Spinal cord (tissue), 10 donors: ENCODE data around the gene ROM1. TPM values are rescaled to one million over a fixed set of nuclear protein-coding genes. Genes with fewer than 3 reads are reported as not detected.

ENCODE experiments used
- DNase-seq, 6 donors: peaks; one replicate each; pipeline versions ENCODE4 v3.0.0 to v3.0.0-alpha.2; 2013 to 2015; ENCODE audit warnings: low spot score in 6 of 6, low read depth in 4 of 6
- H3K27ac ChIP-seq: one replicate; pipeline ENCODE4 v1.5.1; 2013; ENCODE audit warnings: low read depth, low read length, control low read depth
- H3K27me3 ChIP-seq: one replicate; pipeline ENCODE4 v1.6.1; 2013; ENCODE audit warnings: low read length; ENCODE audit not compliant: control insufficient read depth, insufficient read depth
- H3K36me3 ChIP-seq: one replicate; pipeline ENCODE4 v1.6.1; 2013; ENCODE audit warnings: low read length; ENCODE audit not compliant: control insufficient read depth, insufficient read depth
- H3K4me1 ChIP-seq: one replicate; pipeline ENCODE4 v1.6.1; 2013; ENCODE audit warnings: low read length; ENCODE audit not compliant: control insufficient read depth, insufficient read depth
- H3K4me3 ChIP-seq: one replicate; pipeline ENCODE4 v1.5.1; 2013; ENCODE audit warnings: low read depth, low read length, control low read depth
- H3K9me3 ChIP-seq: one replicate; pipeline ENCODE4 v1.6.1; 2013; ENCODE audit warnings: low read length; ENCODE audit not compliant: control insufficient read depth, insufficient read depth
- WGBS: methylation state at CpG from one replicate; pipeline ENCODE4 v1.1.5; 2013; ENCODE audit warnings: missing lambda C conversion rate; ENCODE audit not compliant: insufficient coverage; 5-methylcytosine and 5-hydroxymethylcytosine counted together
- polyA plus RNA-seq, 2 donors: library from polyadenylated mRNA; unstranded; fragments of 120-200 nt; gene quantifications; one replicate each; pipeline ENCODE4 v1.2.1, GENCODE V29; 2013; ENCODE audit not compliant: insufficient read length in 2 of 2
- small RNA-seq: library from RNA; depleted of rRNA; stranded (forward); fragments of <200 nt; gene quantifications from one replicate; pipeline ENCODE3, GENCODE V24; 2014; ENCODE audit warnings: low replicate concordance
- total RNA-seq, 2 donors: library from RNA; depleted of rRNA in 1 of 2; stranded (reverse); fragments of 120-200 nt in 1 of 2; fragments of >200 nt in 1 of 2; gene quantifications; one replicate each; pipeline versions ENCODE4 v1.2.3 to v1.2.4, GENCODE V29; 2013 to 2014
- donor health status: healthy.

Gene ROM1
- total and polyA plus RNA-seq, 4 donors, result 4.8 to 11.9 (median 9.9) TPM

DNA sequence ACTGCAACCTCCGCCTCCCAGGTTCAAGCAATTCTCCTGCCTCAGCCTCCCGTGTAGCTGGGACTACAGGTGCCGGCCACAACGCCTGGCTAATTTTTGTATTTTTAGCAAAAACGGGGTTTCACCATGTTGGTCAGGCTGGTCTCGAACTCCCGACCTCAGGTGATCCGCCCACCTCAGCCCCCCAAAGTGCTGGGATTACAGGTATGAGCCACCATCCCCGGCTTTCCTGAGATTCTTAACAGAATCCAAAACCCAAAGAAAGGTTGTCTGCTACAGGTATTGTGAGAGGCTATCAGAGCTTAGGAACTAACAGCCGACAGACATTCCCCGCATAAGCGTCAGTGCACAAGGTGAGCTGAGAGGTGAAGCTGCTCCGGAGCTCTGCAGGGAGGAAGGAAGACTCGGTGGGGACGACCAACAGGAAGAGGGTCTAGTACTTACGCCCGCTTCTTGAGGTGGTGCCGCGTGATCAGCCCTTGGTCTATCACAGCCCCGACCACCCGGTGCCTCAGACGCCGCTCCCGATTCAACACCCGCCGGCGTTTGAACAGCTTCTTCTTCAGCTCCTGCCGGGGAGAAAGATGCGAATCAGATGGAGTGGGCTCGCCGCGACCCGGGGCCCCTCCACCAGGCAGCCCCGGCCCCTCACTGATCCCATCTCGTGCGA is 51.5 kb downstream of the ROM1 start:
- 3% methylated on average over 35 of the region's 36 CpGs for WGBS
- H3K4me1 ChIP-seq, result peaks cover 35% of the 10 kb centered on the region

More for the DNA sequence above, 51.5 kb downstream of the ROM1 start:
- Histone ChIP-seq H3K27ac (peak overlapping the region; percentile 98), H3K27me3 (no peaks in the 10 kb centered on the region), H3K9me3 (no peaks in the 10 kb centered on the region), H3K4me3 (peak overlapping the region; percentile 99), H3K36me3 (peaks cover 29% of the 10 kb centered on the region)
- peak in 2 of 6 donors; percentile 41 to 91 for DNase-seq

Small RNA genes lying within 50 kb of the gene (small RNA-seq; reads per million reads assigned to genes)
- gene AP001458.1, result not detected
- gene MIR6747, result 0.06 reads per million

Other genes starting within 250 kb of the ROM1 start
- gene SCGB1A1, start 194.2 kb upstream of the ROM1 start, total RNA-seq, result not detected
- under 1 TPM in 1 of 2 donors, not detected in 1; 0.69 TPM for gene SCGB1A1, start 194.2 kb upstream of the ROM1 start, polyA plus RNA-seq
- gene AHNAK, start 66.5 kb upstream of the ROM1 start, total RNA-seq, result 100 to 1,000 TPM; 247 to 463 TPM
- 10 to 100 TPM; 60.2 to 84.0 TPM for gene AHNAK, start 66.5 kb upstream of the ROM1 start, polyA plus RNA-seq
- 1,000 to 10,000 TPM in 1 of 2 donors, 100 to 1,000 TPM in 1; 887 to 2,089 TPM for gene EEF1G, start 39.4 kb upstream of the ROM1 start, total RNA-seq
- gene EEF1G, start 39.4 kb upstream of the ROM1 start, polyA plus RNA-seq, result 1,000 to 10,000 TPM; 1,849 to 2,100 TPM
- gene TUT1, start 21.7 kb upstream of the ROM1 start, total RNA-seq, result 1 to 10 TPM; 4.3 to 9.0 TPM
- 10 to 100 TPM; 18.4 to 22.1 TPM for gene TUT1, start 21.7 kb upstream of the ROM1 start, polyA plus RNA-seq
- 10 to 100 TPM; 72.9 to 88.0 TPM for gene MTA2, start 11.4 kb upstream of the ROM1 start, total RNA-seq
- gene MTA2, start 11.4 kb upstream of the ROM1 start, polyA plus RNA-seq, result 10 to 100 TPM; 82.1 to 91.6 TPM
- 10 to 100 TPM; 10.5 to 30.2 TPM for gene EML3, start 482 bp upstream of the ROM1 start, total RNA-seq
- 10 to 100 TPM; 30.3 to 46.3 TPM for gene EML3, start 482 bp upstream of the ROM1 start, polyA plus RNA-seq
- 10 to 100 TPM; 26.6 to 40.5 TPM for gene B3GAT3, start 8.7 kb downstream of the ROM1 start, total RNA-seq
- gene B3GAT3, start 8.7 kb downstream of the ROM1 start, polyA plus RNA-seq, result 10 to 100 TPM; 54.2 to 70.5 TPM
- gene GANAB, start 33.4 kb downstream of the ROM1 start, total RNA-seq, result 100 to 1,000 TPM; 119 to 161 TPM
- gene GANAB, start 33.4 kb downstream of the ROM1 start, polyA plus RNA-seq, result 100 to 1,000 TPM; 169 to 195 TPM
- 10 to 100 TPM; 12.0 to 14.3 TPM for gene INTS5, start 40.0 kb downstream of the ROM1 start, total RNA-seq
- gene INTS5, start 40.0 kb downstream of the ROM1 start, polyA plus RNA-seq, result 10 to 100 TPM; 15.5 to 17.9 TPM
- gene C11orf98, start 52.0 kb downstream of the ROM1 start, total RNA-seq, result 10 to 100 TPM; 21.4 to 66.0 TPM
- 10 to 100 TPM; 61.9 to 63.5 TPM for gene C11orf98, start 52.0 kb downstream of the ROM1 start, polyA plus RNA-seq
- 10 to 100 TPM in 1 of 2 donors, 1 to 10 TPM in 1; 6.0 to 13.7 TPM for gene CSKMT, start 52.1 kb downstream of the ROM1 start, total RNA-seq
- gene CSKMT, start 52.1 kb downstream of the ROM1 start, polyA plus RNA-seq, result 1 to 10 TPM; 8.1 to 9.6 TPM
- gene UQCC3, start 58.4 kb downstream of the ROM1 start, total RNA-seq, result 10 to 100 TPM in 1 of 2 donors, 1 to 10 TPM in 1; 5.4 to 15.2 TPM
- 10 to 100 TPM; 13.7 to 14.3 TPM for gene UQCC3, start 58.4 kb downstream of the ROM1 start, polyA plus RNA-seq
- 1 to 10 TPM; 2.9 to 6.1 TPM for gene LBHD1, start 59.0 kb downstream of the ROM1 start, total RNA-seq
- gene LBHD1, start 59.0 kb downstream of the ROM1 start, polyA plus RNA-seq, result 10 to 100 TPM in 1 of 2 donors, 1 to 10 TPM in 1; 7.5 to 10.2 TPM
- 10 to 100 TPM; 32.0 to 89.6 TPM for gene UBXN1, start 65.8 kb downstream of the ROM1 start, total RNA-seq
- gene UBXN1, start 65.8 kb downstream of the ROM1 start, polyA plus RNA-seq, result 100 to 1,000 TPM; 141 to 148 TPM
- gene LRRN4CL, start 76.3 kb downstream of the ROM1 start, total RNA-seq, result 10 to 100 TPM in 1 of 2 donors, 1 to 10 TPM in 1; 3.2 to 15.0 TPM
- gene LRRN4CL, start 76.3 kb downstream of the ROM1 start, polyA plus RNA-seq, result 1 to 10 TPM in 1 of 2 donors, under 1 TPM in 1; 0.40 to 3.2 TPM
- 100 to 1,000 TPM; 147 to 179 TPM for gene BSCL2, start 94.2 kb downstream of the ROM1 start, total RNA-seq
- gene BSCL2, start 94.2 kb downstream of the ROM1 start, polyA plus RNA-seq, result 100 to 1,000 TPM; 224 to 261 TPM
- 10 to 100 TPM; 25.6 to 54.8 TPM for gene GNG3, start 94.4 kb downstream of the ROM1 start, total RNA-seq
- gene GNG3, start 94.4 kb downstream of the ROM1 start, polyA plus RNA-seq, result 100 to 1,000 TPM; 288 to 295 TPM
- gene HNRNPUL2, start 114.2 kb downstream of the ROM1 start, total RNA-seq, result 10 to 100 TPM; 15.3 to 32.6 TPM
- 10 to 100 TPM; 62.8 to 69.3 TPM for gene HNRNPUL2, start 114.2 kb downstream of the ROM1 start, polyA plus RNA-seq
- 10 to 100 TPM; 30.7 to 40.9 TPM for gene TTC9C, start 115.2 kb downstream of the ROM1 start, total RNA-seq
- gene TTC9C, start 115.2 kb downstream of the ROM1 start, polyA plus RNA-seq, result 10 to 100 TPM; 34.8 to 47.5 TPM
- gene ZBTB3, start 140.9 kb downstream of the ROM1 start, total RNA-seq, result 10 to 100 TPM; 11.7 to 15.3 TPM
- gene ZBTB3, start 140.9 kb downstream of the ROM1 start, polyA plus RNA-seq, result 10 to 100 TPM in 1 of 2 donors, 1 to 10 TPM in 1; 6.8 to 11.6 TPM
- gene POLR2G, start 148.3 kb downstream of the ROM1 start, total RNA-seq, result 100 to 1,000 TPM in 1 of 2 donors, 10 to 100 TPM in 1; 80.1 to 178 TPM
- 100 to 1,000 TPM; 145 to 152 TPM for gene POLR2G, start 148.3 kb downstream of the ROM1 start, polyA plus RNA-seq
- 10 to 100 TPM; 14.4 to 29.5 TPM for gene TAF6L, start 158.1 kb downstream of the ROM1 start, total RNA-seq
- gene TAF6L, start 158.1 kb downstream of the ROM1 start, polyA plus RNA-seq, result 10 to 100 TPM; 27.1 to 37.6 TPM
- gene TMEM179B, start 174.1 kb downstream of the ROM1 start, total RNA-seq, result 10 to 100 TPM; 22.7 to 57.9 TPM
- 10 to 100 TPM; 44.0 to 57.2 TPM for gene TMEM179B, start 174.1 kb downstream of the ROM1 start, polyA plus RNA-seq
- 10 to 100 TPM; 12.3 to 24.0 TPM for gene TMEM223, start 178.7 kb downstream of the ROM1 start, total RNA-seq
- gene TMEM223, start 178.7 kb downstream of the ROM1 start, polyA plus RNA-seq, result 10 to 100 TPM; 23.2 to 25.5 TPM
- gene NXF1, start 192.2 kb downstream of the ROM1 start, total RNA-seq, result 10 to 100 TPM; 32.2 to 46.2 TPM
- 100 to 1,000 TPM in 1 of 2 donors, 10 to 100 TPM in 1; 89.7 to 106 TPM for gene NXF1, start 192.2 kb downstream of the ROM1 start, polyA plus RNA-seq
- 10 to 100 TPM; 31.1 to 40.8 TPM for gene STX5, start 218.8 kb downstream of the ROM1 start, total RNA-seq
- 10 to 100 TPM; 46.0 to 48.5 TPM for gene STX5, start 218.8 kb downstream of the ROM1 start, polyA plus RNA-seq
- gene TEX54, start 219.6 kb downstream of the ROM1 start, total RNA-seq, result not detected
- under 1 TPM in 1 of 2 donors, not detected in 1; 0.57 TPM for gene TEX54, start 219.6 kb downstream of the ROM1 start, polyA plus RNA-seq
- gene WDR74, start 226.3 kb downstream of the ROM1 start, total RNA-seq, result 10 to 100 TPM; 25.5 to 42.6 TPM
- gene WDR74, start 226.3 kb downstream of the ROM1 start, polyA plus RNA-seq, result 10 to 100 TPM; 34.4 to 45.5 TPM